Activated naive CD8-positive, alpha-beta T cell (primary cell): ENCODE results near the gene BSPRY.
"Not testable (repeated sequence)": the region's sequence is repeated elsewhere in the genome, so short reads cannot be mapped to it uniquely, and the experiment has no call there.

Experiments used
- H3K27ac Mint-ChIP-seq: one replicate; pipeline ENCODE4 v1.8.0; 2021; ENCODE audit warnings: mixed read lengths
- H3K27me3 Mint-ChIP-seq: one replicate; pipeline ENCODE4 v1.8.0; 2021; ENCODE audit warnings: mixed read lengths
- H3K36me3 Mint-ChIP-seq: one replicate; pipeline ENCODE4 v1.8.0; 2021; ENCODE audit warnings: mixed read lengths
- H3K4me1 Mint-ChIP-seq: one replicate; pipeline ENCODE4 v1.8.0; 2021; ENCODE audit warnings: low read depth, mixed read lengths
- H3K4me3 Mint-ChIP-seq: one replicate; pipeline ENCODE4 v1.8.0; 2021; ENCODE audit warnings: mild to moderate bottlenecking, mixed read lengths
- H3K9me3 Mint-ChIP-seq: one replicate; pipeline ENCODE4 v1.8.0; 2021; ENCODE audit warnings: low read depth, mixed read lengths

BSPRY gene

GRCh38 chr9:113352006-113352405, 2.7 kb downstream of the BSPRY start:
- Mint-ChIP-seq H3K36me3 (no peaks in the 10 kb centered on the region), H3K27ac (no peak overlapping the region), H3K9me3 (no peaks in the 10 kb centered on the region), H3K4me1 (peaks cover 22% of the 10 kb centered on the region), H3K27me3 (peaks cover 10% of the 10 kb centered on the region), H3K4me3 (no peak overlapping the region)

GRCh38 chr9:113352411-113352810, 3.1 kb downstream of the BSPRY start:
- Mint-ChIP-seq H3K36me3 (no peaks in the 10 kb centered on the region), H3K9me3 (no peaks in the 10 kb centered on the region), H3K4me3 (no peak overlapping the region), H3K27me3 (peaks cover 10% of the 10 kb centered on the region), H3K4me1 (peaks cover 22% of the 10 kb centered on the region), H3K27ac (no peak overlapping the region)

GRCh38 chr9:113355040-113355596, 5.8 kb downstream of the BSPRY start:
- H3K27ac Mint-ChIP-seq: no peak overlapping the region
- no peaks in the 10 kb centered on the region for H3K36me3 Mint-ChIP-seq
- H3K4me1 Mint-ChIP-seq: peaks cover 14% of the 10 kb centered on the region
- H3K4me3 Mint-ChIP-seq: no peak overlapping the region
- H3K27me3 Mint-ChIP-seq: peaks cover 10% of the 10 kb centered on the region
- no peaks in the 10 kb centered on the region for H3K9me3 Mint-ChIP-seq

- no peaks in the 10 kb centered on the region for H3K9me3 Mint-ChIP-seq
- no peaks in the 10 kb centered on the region for H3K36me3 Mint-ChIP-seq
- no peak overlapping the region for H3K27ac Mint-ChIP-seq
- H3K4me1 Mint-ChIP-seq: peaks cover 3% of the 10 kb centered on the region
- H3K4me3 Mint-ChIP-seq: no peak overlapping the region
- H3K27me3 Mint-ChIP-seq: peaks cover 10% of the 10 kb centered on the region
These were observed 7.4 kb downstream of the BSPRY start for GRCh38 chr9:113356686-113357292.

DNA sequence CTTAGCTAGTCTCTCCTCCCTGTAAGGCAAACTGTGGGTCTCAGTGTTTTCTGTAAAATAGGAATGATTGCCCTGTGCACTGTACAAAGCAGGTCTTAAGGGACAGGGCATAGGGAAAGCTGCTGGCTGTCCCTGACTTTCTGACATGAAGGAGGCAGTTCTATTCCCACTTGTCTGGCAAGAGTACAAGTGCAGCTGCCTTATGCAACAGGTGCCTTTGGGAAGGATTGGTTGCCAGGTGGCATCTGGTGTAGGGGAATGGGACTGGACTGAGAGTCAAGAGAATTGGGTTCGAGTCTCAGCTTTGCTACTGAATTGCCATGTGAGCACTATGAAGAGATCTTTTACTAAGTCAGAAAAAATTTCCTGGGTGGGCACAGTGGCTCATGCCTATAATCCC, 10.0 kb downstream of the BSPRY start:
- no peaks in the 10 kb centered on the region for H3K36me3 Mint-ChIP-seq
- no peak overlapping the region for H3K4me3 Mint-ChIP-seq
- H3K27me3 Mint-ChIP-seq: peaks cover 1% of the 10 kb centered on the region
- no peak overlapping the region for H3K27ac Mint-ChIP-seq
- peaks cover 4% of the 10 kb centered on the region for H3K4me1 Mint-ChIP-seq
- H3K9me3 Mint-ChIP-seq: no peaks in the 10 kb centered on the region

DNA sequence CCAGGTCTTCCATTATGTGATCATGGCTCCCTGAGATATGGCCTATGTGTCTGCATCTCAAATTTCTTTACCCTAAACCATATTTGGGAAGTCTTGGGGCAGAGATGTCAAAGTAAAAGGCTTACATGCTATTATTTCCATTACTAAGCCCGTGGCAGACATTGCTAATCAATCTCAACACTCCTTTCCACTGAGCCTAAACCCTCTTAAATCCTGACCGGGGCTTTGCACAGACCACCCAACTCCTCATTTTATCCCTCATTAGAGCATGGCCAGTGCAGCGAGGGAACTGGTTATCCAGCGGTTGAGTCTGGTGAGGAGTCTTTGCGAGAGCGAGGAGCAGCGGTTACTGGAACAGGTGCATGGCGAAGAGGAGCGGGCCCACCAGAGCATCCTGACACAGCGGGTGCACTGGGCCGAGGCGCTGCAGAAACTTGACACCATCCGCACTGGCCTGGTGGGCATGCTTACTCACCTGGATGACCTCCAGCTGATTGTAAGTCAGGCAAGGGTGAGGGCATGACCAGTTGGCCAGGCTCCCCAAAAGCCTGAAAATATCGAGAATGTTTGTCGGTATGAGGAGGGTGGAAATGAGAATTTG, 11.0 kb downstream of the BSPRY start:
- H3K27me3 Mint-ChIP-seq: peaks cover 1% of the 10 kb centered on the region
- peaks cover 4% of the 10 kb centered on the region for H3K4me1 Mint-ChIP-seq
- H3K27ac Mint-ChIP-seq: no peak overlapping the region
- H3K4me3 Mint-ChIP-seq: no peak overlapping the region
- H3K36me3 Mint-ChIP-seq: no peaks in the 10 kb centered on the region
- no peaks in the 10 kb centered on the region for H3K9me3 Mint-ChIP-seq

- H3K27ac Mint-ChIP-seq: no peak overlapping the region
- H3K4me1 Mint-ChIP-seq: peaks cover 4% of the 10 kb centered on the region
- peaks cover 1% of the 10 kb centered on the region for H3K27me3 Mint-ChIP-seq
- no peaks in the 10 kb centered on the region for H3K36me3 Mint-ChIP-seq
- H3K9me3 Mint-ChIP-seq: no peaks in the 10 kb centered on the region
- H3K4me3 Mint-ChIP-seq: no peak overlapping the region
These were observed 12.1 kb downstream of the BSPRY start for GRCh38 chr9:113361304-113362018.

DNA sequence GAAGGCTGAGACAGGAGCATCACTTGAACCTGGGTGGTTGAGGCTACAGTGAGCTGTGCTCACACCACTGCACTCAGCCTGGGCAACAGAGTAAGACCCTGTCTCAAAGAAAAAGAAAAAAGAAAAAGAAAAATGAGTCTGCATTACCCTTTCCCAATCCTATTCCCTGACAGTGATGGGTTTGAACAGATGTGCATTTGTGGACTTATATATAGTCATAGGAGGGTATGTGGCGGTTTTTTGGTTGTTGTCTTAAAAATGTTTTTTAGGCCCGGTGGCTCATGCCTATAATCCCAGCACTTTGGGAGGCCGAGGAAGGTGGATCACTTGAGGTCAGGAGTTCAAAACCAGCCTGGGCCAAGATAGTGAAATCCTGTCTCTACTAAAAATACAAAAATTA, 14.0 kb downstream of the BSPRY start:
- Mint-ChIP-seq H3K27ac (no peak overlapping the region), H3K9me3 (no peaks in the 10 kb centered on the region), H3K36me3 (no peaks in the 10 kb centered on the region), H3K4me1 (peaks cover 4% of the 10 kb centered on the region), H3K4me3 (no peak overlapping the region), H3K27me3 (no peaks in the 10 kb centered on the region)

DNA sequence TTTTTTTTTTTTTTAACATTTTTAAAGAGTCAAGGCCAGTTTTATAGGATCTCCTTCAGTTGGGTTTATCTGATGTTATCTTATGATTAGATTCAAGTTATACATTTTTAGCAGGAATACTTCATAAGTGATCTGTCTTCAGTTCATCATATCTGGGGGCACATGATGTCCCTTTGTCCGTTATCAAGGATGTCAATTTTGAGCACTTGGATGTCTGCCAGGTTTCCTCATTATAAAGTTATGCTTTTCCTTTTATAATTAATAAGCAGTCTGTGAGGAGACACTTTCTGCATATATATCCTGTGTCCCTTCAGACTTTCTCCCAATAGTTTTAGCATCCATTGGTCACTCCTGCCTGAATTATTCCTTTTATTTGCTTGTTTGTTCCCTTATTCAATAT, 15.6 kb downstream of the BSPRY start:
- Mint-ChIP-seq H3K4me3 (no peak overlapping the region), H3K27me3 (no peaks in the 10 kb centered on the region), H3K36me3 (no peaks in the 10 kb centered on the region), H3K4me1 (peaks cover 4% of the 10 kb centered on the region), H3K27ac (no peak overlapping the region), H3K9me3 (no peaks in the 10 kb centered on the region)

GRCh38 chr9:113365652-113366051, 16.3 kb downstream of the BSPRY start:
- not testable (repeated sequence) for H3K27ac Mint-ChIP-seq, H3K4me1 Mint-ChIP-seq, H3K4me3 Mint-ChIP-seq, H3K9me3 Mint-ChIP-seq, H3K27me3 Mint-ChIP-seq, H3K36me3 Mint-ChIP-seq

DNA sequence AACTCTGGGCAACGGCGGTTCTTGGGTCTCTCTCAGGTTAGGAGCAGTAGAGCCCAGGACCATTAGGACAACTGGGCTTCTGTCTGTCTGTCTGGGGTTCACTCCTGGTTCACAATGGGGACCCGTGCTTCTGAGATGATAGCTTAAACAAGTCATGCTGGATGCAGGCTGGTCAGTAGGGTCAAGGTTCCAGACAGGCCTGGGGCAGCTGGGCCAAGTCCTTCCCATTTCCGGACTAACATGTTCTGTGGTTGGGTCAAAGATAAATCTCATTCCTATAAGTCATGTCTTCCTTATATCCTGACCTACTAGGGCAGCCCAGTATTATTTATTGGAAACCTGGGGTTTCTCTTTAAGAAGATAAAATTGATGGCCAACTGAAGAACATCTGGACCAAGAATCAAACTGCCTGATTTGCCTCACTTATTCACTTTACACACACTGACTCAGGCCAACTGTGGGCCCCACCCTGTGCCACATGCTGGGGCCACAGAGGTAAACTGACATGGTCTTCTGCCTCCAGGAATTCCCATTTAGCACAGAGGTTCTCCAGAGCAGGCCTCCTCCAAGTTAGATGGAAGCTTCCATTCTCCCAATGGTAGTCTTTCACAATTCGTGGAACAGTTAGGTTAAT, 19.1 kb downstream of the BSPRY start:
- no peaks in the 10 kb centered on the region for H3K27me3 Mint-ChIP-seq
- no peak overlapping the region for H3K27ac Mint-ChIP-seq
- H3K36me3 Mint-ChIP-seq: no peaks in the 10 kb centered on the region
- H3K4me3 Mint-ChIP-seq: no peak overlapping the region
- H3K9me3 Mint-ChIP-seq: no peaks in the 10 kb centered on the region
- H3K4me1 Mint-ChIP-seq: no peaks in the 10 kb centered on the region

GRCh38 chr9:113368982-113369854, 19.9 kb downstream of the BSPRY start:
- Mint-ChIP-seq H3K27me3 (no peaks in the 10 kb centered on the region), H3K36me3 (no peaks in the 10 kb centered on the region), H3K4me1 (no peaks in the 10 kb centered on the region), H3K4me3 (no peak overlapping the region), H3K27ac (no peak overlapping the region), H3K9me3 (no peaks in the 10 kb centered on the region)

GRCh38 chr9:113369855-113370140, 20.5 kb downstream of the BSPRY start:
- Mint-ChIP-seq H3K4me1 (peaks cover 4% of the 10 kb centered on the region), H3K27me3 (no peaks in the 10 kb centered on the region)

DNA sequence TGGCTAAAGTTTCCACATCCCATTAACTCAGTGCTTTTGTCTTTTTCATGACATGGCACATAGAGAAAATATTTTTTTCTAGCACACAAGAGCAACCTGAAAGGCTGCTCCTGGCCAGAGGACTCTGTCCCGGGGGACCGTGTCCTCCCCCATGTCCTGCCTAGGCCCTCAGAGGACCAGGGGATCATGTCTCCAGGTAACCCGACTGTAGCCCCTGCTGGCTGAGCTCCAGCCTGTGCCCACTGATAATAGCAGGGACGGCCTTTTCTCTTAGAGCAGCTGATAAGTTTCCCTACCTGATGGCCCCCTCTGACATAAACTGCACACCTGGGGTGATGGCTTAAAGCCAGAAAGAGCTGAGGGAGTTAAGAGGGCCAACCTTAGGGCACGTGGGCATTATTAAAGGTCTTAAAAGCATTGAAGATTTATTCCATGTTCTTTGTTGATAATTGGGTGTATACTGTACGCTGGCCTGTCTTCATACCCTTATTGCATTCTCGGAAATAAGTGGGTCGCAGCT, 21.5 kb downstream of the BSPRY start:
- Mint-ChIP-seq H3K27ac (no peak overlapping the region), H3K4me3 (no peak overlapping the region), H3K36me3 (peaks cover 3% of the 10 kb centered on the region)

More at GRCh38 chr9:113369855-113370140, 20.5 kb downstream of the BSPRY start:
- Mint-ChIP-seq H3K36me3 (peaks cover 3% of the 10 kb centered on the region), H3K27ac (no peak overlapping the region), H3K9me3 (no peaks in the 10 kb centered on the region), H3K4me3 (no peak overlapping the region)

More for the DNA sequence above, 21.5 kb downstream of the BSPRY start:
- Mint-ChIP-seq H3K9me3 (no peaks in the 10 kb centered on the region), H3K4me1 (peaks cover 14% of the 10 kb centered on the region), H3K27me3 (no peaks in the 10 kb centered on the region)
